GM12873 (cell line): ENCODE results near the gene SPRN.

Experiments used
- CTCF ChIP-seq: IDR thresholded peaks from 2 replicates; pipeline ENCODE4 v1.5.1; 2012; ENCODE audit warnings: low read depth, mild to moderate bottlenecking, moderate library complexity, low read length, control low read depth; ENCODE audit not compliant: insufficient read depth; ENCODE audit errors: missing control alignments

SPRN gene

GRCh38 chr10:133375357-133376115, 48.9 kb downstream of the SPRN start:
- no peak for TF ChIP-seq CTCF

- TF ChIP-seq CTCF = no peak
These were observed 51.0 kb downstream of the SPRN start, which contains the start of gene ECHS1 for GRCh38 chr10:133373174-133374090. Gene ECHS1, minus strand, starts transcription at chr10:133373354. Its CDS starts 21 bp downstream, at chr10:133373333.

DNA sequence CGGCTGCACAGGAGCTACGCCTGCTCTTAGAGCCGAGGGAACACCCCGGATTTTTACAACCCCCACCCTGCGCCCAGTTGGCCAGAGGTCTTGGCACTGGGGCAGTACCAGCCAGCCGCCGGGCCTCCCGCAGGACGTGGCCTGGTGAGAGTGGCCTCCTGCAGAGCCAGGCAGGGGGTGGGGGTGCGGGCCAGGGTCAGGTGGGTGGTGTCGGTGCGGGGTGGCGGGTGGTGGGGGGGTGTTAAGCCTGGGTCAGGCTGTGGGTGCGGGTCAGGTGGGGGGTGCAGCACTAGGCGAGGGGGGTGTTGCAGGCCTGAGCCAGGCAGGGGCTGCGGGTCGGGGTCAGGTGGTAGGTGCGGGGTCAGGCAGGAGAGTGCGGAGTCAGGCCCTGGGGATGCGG, 51.9 kb downstream of the SPRN start:
- TF ChIP-seq CTCF = no peak
